ENCODE measurements around the gene HDDC3. TPM values are rescaled to one million over a fixed set of nuclear protein-coding genes. Genes with fewer than 3 reads are reported as not detected.
A peak's percentile ranks its signal among the peaks of the same experiment; 100 is the strongest.

HDDC3 gene, protein sequence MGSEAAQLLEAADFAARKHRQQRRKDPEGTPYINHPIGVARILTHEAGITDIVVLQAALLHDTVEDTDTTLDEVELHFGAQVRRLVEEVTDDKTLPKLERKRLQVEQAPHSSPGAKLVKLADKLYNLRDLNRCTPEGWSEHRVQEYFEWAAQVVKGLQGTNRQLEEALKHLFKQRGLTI
- total RNA-seq = 10 to 100 TPM; 38.4 to 44.3 TPM

GRCh38 chr15:90931828-90932659 is at the start of gene HDDC3:
HDDC3 (minus strand) TSS chr15:90932549; CDS start chr15:90932540, 9 bp downstream.
- Mint-ChIP-seq H3K27me3 (no peaks in the 10 kb centered on the region), H3K27ac (peak within 1 kb of the TSS; percentile 99), H3K9me3 (no peaks in the 10 kb centered on the region), H3K36me3 (peaks cover 16% of the 10 kb centered on the region), H3K4me1 (peaks cover 49% of the 10 kb centered on the region), H3K4me3 (peak within 1 kb of the TSS; percentile 98)
- peak; percentile 92 for DNase-seq

GRCh38 chr15:90982135-90982534 is 49.8 kb upstream of the HDDC3 start:
- Mint-ChIP-seq H3K27me3 (no peaks in the 10 kb centered on the region), H3K4me1 (peaks cover 3% of the 10 kb centered on the region), H3K9me3 (no peaks in the 10 kb centered on the region), H3K4me3 (no peak overlapping the region), H3K36me3 (peaks cover 48% of the 10 kb centered on the region), H3K27ac (no peak overlapping the region)
- no peak for DNase-seq

GRCh38 chr15:90981681-90982080 is 49.3 kb upstream of the HDDC3 start:
- H3K27ac Mint-ChIP-seq = no peak overlapping the region
- peaks cover 48% of the 10 kb centered on the region for H3K36me3 Mint-ChIP-seq
- DNase-seq = no peak
- no peaks in the 10 kb centered on the region for H3K9me3 Mint-ChIP-seq
- no peaks in the 10 kb centered on the region for H3K27me3 Mint-ChIP-seq
- H3K4me3 Mint-ChIP-seq = no peak overlapping the region
- peaks cover 3% of the 10 kb centered on the region for H3K4me1 Mint-ChIP-seq

GRCh38 chr15:90979582-90979981 is 47.2 kb upstream of the HDDC3 start:
- DNase-seq = no peak
- H3K4me1 Mint-ChIP-seq = peaks cover 3% of the 10 kb centered on the region
- no peaks in the 10 kb centered on the region for H3K27me3 Mint-ChIP-seq
- no peaks in the 10 kb centered on the region for H3K9me3 Mint-ChIP-seq
- no peak overlapping the region for H3K4me3 Mint-ChIP-seq
- peaks cover 59% of the 10 kb centered on the region for H3K36me3 Mint-ChIP-seq
- no peak overlapping the region for H3K27ac Mint-ChIP-seq

DNA sequence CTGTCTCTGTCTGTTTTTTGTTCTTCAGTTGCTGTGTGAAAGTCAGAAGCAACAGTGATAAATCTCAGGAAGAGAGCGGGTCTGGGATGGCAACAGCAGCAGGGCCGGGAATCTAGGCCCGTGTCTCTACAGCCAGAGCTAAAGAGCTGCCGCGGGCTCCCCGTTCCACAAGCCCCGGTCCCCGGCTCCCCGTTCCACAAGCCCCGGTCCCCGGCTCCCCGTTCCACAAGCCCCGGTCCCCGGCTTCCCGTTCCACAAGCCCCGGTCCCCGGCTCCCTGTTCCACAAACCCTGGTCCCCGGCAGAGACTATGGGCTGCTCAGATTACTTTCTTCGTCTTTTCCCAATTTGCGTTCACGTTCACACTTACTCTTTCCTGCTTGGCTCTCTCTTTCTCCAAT is 41.9 kb upstream of the HDDC3 start:
- Mint-ChIP-seq H3K36me3 (peaks cover 46% of the 10 kb centered on the region), H3K27me3 (no peaks in the 10 kb centered on the region), H3K27ac (no peak overlapping the region), H3K4me3 (no peak overlapping the region), H3K9me3 (no peaks in the 10 kb centered on the region), H3K4me1 (no peaks in the 10 kb centered on the region)
- no peak for DNase-seq

GRCh38 chr15:90972133-90972532 is 39.8 kb upstream of the HDDC3 start:
- Mint-ChIP-seq H3K9me3 (no peaks in the 10 kb centered on the region), H3K27ac (no peak overlapping the region), H3K4me3 (no peak overlapping the region), H3K4me1 (no peaks in the 10 kb centered on the region), H3K36me3 (peaks cover 35% of the 10 kb centered on the region), H3K27me3 (no peaks in the 10 kb centered on the region)
- DNase-seq = no peak

- DNase-seq = no peak
- Mint-ChIP-seq H3K36me3 (peaks cover 31% of the 10 kb centered on the region), H3K27me3 (no peaks in the 10 kb centered on the region), H3K4me3 (no peak overlapping the region), H3K27ac (no peak overlapping the region), H3K9me3 (no peaks in the 10 kb centered on the region), H3K4me1 (no peaks in the 10 kb centered on the region)
These were observed 37.9 kb upstream of the HDDC3 start for GRCh38 chr15:90970274-90970673.

DNA sequence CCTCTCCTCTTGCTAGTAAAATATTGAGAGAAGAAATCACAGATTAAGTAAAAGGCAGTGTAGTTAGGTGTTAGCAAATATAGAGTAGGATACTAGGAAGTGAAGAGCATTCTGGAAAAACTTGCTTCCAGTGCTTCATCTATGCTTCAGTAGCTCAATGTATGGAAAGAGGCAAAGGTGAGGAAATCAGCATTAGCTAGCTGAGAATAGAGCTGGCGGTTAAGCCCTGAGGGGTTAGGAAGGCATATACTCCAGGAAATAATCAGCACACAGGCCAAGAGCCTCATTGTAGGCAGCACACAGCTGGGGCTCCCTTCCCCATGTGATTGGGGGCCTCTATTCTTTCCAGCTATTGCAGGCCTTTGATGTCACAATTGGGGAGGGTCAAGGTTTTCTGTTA is 36.1 kb upstream of the HDDC3 start:
- H3K27ac Mint-ChIP-seq = no peak overlapping the region
- no peaks in the 10 kb centered on the region for H3K27me3 Mint-ChIP-seq
- peaks cover 24% of the 10 kb centered on the region for H3K36me3 Mint-ChIP-seq
- no peaks in the 10 kb centered on the region for H3K9me3 Mint-ChIP-seq
- H3K4me3 Mint-ChIP-seq = no peak overlapping the region
- DNase-seq = no peak
- H3K4me1 Mint-ChIP-seq = no peaks in the 10 kb centered on the region

- no peaks in the 10 kb centered on the region for H3K4me1 Mint-ChIP-seq
- H3K27ac Mint-ChIP-seq = no peak overlapping the region
- no peaks in the 10 kb centered on the region for H3K27me3 Mint-ChIP-seq
- H3K4me3 Mint-ChIP-seq = no peak overlapping the region
- DNase-seq = no peak
- no peaks in the 10 kb centered on the region for H3K9me3 Mint-ChIP-seq
- peaks cover 23% of the 10 kb centered on the region for H3K36me3 Mint-ChIP-seq
These were observed 34.9 kb upstream of the HDDC3 start for GRCh38 chr15:90967206-90967605.

DNA sequence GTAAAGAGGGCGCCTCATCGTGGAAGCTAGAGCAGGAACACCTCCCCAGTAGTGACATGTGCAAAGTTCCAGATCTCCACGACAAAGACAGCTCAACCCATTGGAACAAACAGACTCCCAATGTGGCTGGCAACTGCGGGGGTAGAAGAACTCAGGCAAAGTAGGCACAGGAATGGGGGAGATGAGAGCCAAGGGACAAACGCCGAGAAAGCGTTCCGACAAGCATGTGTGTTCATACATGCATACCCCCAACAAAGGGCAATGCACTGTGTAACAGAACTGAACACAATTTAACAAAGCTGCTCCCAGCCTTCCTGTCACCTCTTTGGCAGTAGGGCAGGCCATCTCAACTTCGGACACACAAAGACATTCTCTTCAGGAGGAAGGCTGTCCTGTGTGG is 33.9 kb upstream of the HDDC3 start:
- Mint-ChIP-seq H3K4me1 (no peaks in the 10 kb centered on the region), H3K9me3 (no peaks in the 10 kb centered on the region), H3K27me3 (no peaks in the 10 kb centered on the region), H3K4me3 (no peak overlapping the region), H3K27ac (no peak overlapping the region), H3K36me3 (peaks cover 25% of the 10 kb centered on the region)
- no peak for DNase-seq

GRCh38 chr15:90962021-90962420 is 29.7 kb upstream of the HDDC3 start:
- H3K9me3 Mint-ChIP-seq = no peaks in the 10 kb centered on the region
- peaks cover 25% of the 10 kb centered on the region for H3K36me3 Mint-ChIP-seq
- H3K27ac Mint-ChIP-seq = no peak overlapping the region
- no peak overlapping the region for H3K4me3 Mint-ChIP-seq
- no peaks in the 10 kb centered on the region for H3K4me1 Mint-ChIP-seq
- no peaks in the 10 kb centered on the region for H3K27me3 Mint-ChIP-seq
- no peak for DNase-seq

DNA sequence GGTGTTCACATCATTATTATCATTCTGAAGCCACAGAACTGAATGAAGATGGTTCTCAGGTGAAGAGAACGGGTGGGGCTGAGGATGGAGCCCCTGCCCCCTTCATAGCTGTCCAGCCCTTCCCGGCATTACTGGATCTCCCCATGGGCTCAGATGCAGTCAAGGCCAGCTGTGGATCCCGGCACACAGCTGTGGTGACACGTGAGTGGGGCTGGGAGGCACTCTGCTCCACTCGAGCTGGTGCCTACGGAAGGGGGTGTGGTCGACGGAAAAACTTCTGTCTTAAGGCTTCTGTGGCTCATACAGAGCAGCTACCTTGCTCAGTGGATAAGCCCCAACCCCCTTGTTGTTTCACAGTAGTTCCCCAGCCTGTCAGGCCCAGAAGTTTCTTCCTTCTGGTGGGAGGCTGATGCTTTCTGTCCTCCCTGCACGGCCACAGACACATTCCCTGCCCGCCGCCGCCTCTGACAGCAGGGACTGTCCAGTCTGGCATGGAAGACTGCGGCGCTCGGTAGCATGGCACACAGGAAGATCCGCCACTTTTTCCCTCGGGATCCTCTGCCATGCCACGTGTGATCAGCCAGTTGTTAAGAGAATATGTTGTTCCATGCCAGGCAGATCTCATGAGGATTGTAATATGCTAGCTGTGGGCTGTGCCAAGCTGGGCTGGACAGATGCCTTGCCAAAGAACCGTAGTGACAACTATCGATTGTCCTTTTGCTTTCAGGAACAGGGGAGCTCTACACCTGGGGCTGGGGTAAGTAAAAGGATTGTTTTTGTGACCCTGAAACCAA is 28.1 kb upstream of the HDDC3 start:
- Mint-ChIP-seq H3K27me3 (no peaks in the 10 kb centered on the region), H3K9me3 (no peaks in the 10 kb centered on the region), H3K27ac (no peak overlapping the region), H3K36me3 (peaks cover 29% of the 10 kb centered on the region), H3K4me3 (no peak overlapping the region), H3K4me1 (peaks cover 3% of the 10 kb centered on the region)
- no peak for DNase-seq

DNA sequence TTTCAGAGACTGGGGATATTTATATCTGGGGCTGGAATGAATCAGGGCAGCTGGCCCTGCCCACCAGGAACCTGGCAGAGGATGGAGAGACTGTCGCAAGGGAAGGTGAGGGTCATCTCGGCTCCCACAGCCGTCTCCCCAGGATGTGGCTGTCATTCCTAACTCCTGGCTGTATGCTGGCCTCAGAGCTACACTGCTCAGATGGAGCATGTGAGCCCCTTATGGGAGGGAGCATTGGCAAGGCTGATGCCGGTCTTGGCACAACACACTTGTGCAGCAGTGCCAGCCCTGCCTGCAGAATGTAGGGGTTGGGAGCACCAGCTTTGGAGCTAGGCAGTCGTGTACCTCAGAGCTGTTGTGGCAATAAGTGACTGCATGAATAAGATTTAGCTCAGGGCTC is 27.5 kb upstream of the HDDC3 start:
- DNase-seq = no peak
- Mint-ChIP-seq H3K9me3 (no peaks in the 10 kb centered on the region), H3K4me1 (peaks cover 3% of the 10 kb centered on the region), H3K4me3 (no peak overlapping the region), H3K27ac (no peak overlapping the region), H3K27me3 (no peaks in the 10 kb centered on the region), H3K36me3 (peaks cover 28% of the 10 kb centered on the region)

GRCh38 chr15:90959028-90959595 is 26.8 kb upstream of the HDDC3 start:
- H3K27ac Mint-ChIP-seq = no peak overlapping the region
- no peak overlapping the region for H3K4me3 Mint-ChIP-seq
- no peaks in the 10 kb centered on the region for H3K9me3 Mint-ChIP-seq
- no peaks in the 10 kb centered on the region for H3K27me3 Mint-ChIP-seq
- H3K4me1 Mint-ChIP-seq = peaks cover 3% of the 10 kb centered on the region
- DNase-seq = no peak
- H3K36me3 Mint-ChIP-seq = peaks cover 28% of the 10 kb centered on the region

- Mint-ChIP-seq H3K36me3 (peaks cover 30% of the 10 kb centered on the region), H3K27ac (no peak overlapping the region), H3K4me3 (peak overlapping the region; percentile 59), H3K9me3 (no peaks in the 10 kb centered on the region), H3K4me1 (peaks cover 3% of the 10 kb centered on the region), H3K27me3 (no peaks in the 10 kb centered on the region)
- DNase-seq = no peak
These were observed 25.4 kb upstream of the HDDC3 start for GRCh38 chr15:90957791-90958190.
